HG02970 (cell line): Measurements from ENCODE around the gene CRTC3.

ENCODE experiments used
- ATAC-seq: cut with Tn5 transposase; IDR thresholded peaks from one replicate; pipeline ENCODE4 v1.9.1; 2021; ENCODE audit warnings: mild to moderate bottlenecking, moderate library complexity, moderate number of reproducible peaks; ENCODE audit not compliant: unreplicated experiment, low FRiP score

The CRTC3 gene

GRCh38 chr15:90560229-90560776, 30.6 kb downstream of the CRTC3 start:
- no peak for ATAC-seq

GRCh38 chr15:90561344-90562244, 31.9 kb downstream of the CRTC3 start:
- no peak for ATAC-seq

GRCh38 chr15:90562669-90563068, 32.9 kb downstream of the CRTC3 start:
- no peak for ATAC-seq

GRCh38 chr15:90563463-90563862, 33.7 kb downstream of the CRTC3 start:
- no peak for ATAC-seq

- no peak for ATAC-seq
Measured at GRCh38 chr15:90564051-90564450, 34.3 kb downstream of the CRTC3 start.

GRCh38 chr15:90564590-90564989, 34.9 kb downstream of the CRTC3 start:
- no peak for ATAC-seq

- ATAC-seq = no peak
Measured at GRCh38 chr15:90565866-90566265, 36.1 kb downstream of the CRTC3 start.

GRCh38 chr15:90570643-90571042, 40.9 kb downstream of the CRTC3 start:
- no peak for ATAC-seq

- ATAC-seq = no peak
Measured at GRCh38 chr15:90571063-90571541, 41.4 kb downstream of the CRTC3 start.

GRCh38 chr15:90572893-90573292, 43.2 kb downstream of the CRTC3 start:
- no peak for ATAC-seq

GRCh38 chr15:90576711-90577389, 47.1 kb downstream of the CRTC3 start:
- no peak for ATAC-seq

GRCh38 chr15:90579213-90579612, 49.5 kb downstream of the CRTC3 start:
- no peak for ATAC-seq

- ATAC-seq = no peak
Measured at GRCh38 chr15:90580099-90580498, 50.4 kb downstream of the CRTC3 start.

- ATAC-seq = no peak
Measured at GRCh38 chr15:90580541-90580940, 50.8 kb downstream of the CRTC3 start.

- ATAC-seq = no peak
Measured at GRCh38 chr15:90580946-90581345, 51.2 kb downstream of the CRTC3 start.

GRCh38 chr15:90581771-90582352, 52.1 kb downstream of the CRTC3 start:
- no peak for ATAC-seq

GRCh38 chr15:90582553-90582952, 52.8 kb downstream of the CRTC3 start:
- ATAC-seq = no peak

- no peak for ATAC-seq
Measured at GRCh38 chr15:90583471-90584252, 53.9 kb downstream of the CRTC3 start.

- no peak for ATAC-seq
Measured at GRCh38 chr15:90584841-90585240, 55.1 kb downstream of the CRTC3 start.

- ATAC-seq = no peak
Measured at GRCh38 chr15:90585863-90586262, 56.1 kb downstream of the CRTC3 start.
